Skeletal muscle tissue (tissue), 4 donors: ENCODE measurements around the gene LCP1. TPM values are rescaled to one million over a fixed set of nuclear protein-coding genes. Genes with fewer than 3 reads are reported as not detected.
"Not testable (repeated sequence)": the region's sequence is repeated elsewhere in the genome, so short reads cannot be mapped to it uniquely, and the experiment has no call there.

ENCODE experiments used
- H3K27ac ChIP-seq: one replicate; pipeline ENCODE4 v1.7.0; 2013; ENCODE audit warnings: mild to moderate bottlenecking, low read depth, low read length, inconsistent platforms
- H3K27me3 ChIP-seq, 3 donors: one replicate each; pipeline ENCODE4 v1.7.0; 2013; ENCODE audit warnings: low read length in 3 of 3; ENCODE audit not compliant: control insufficient read depth in 3 of 3, insufficient read depth in 3 of 3
- H3K36me3 ChIP-seq, 3 donors: one replicate each; pipeline ENCODE4 v1.7.0; 2013; ENCODE audit warnings: low read length in 3 of 3; ENCODE audit not compliant: control insufficient read depth in 3 of 3, insufficient read depth in 3 of 3
- H3K4me1 ChIP-seq, 3 donors: one replicate each; pipeline ENCODE4 v1.7.0; 2013; ENCODE audit warnings: low read length in 3 of 3, mild to moderate bottlenecking in 3 of 3; ENCODE audit not compliant: control insufficient read depth in 3 of 3, insufficient read depth in 3 of 3
- H3K4me3 ChIP-seq, 3 donors: one replicate each; pipeline ENCODE4 v1.7.0; 2013; ENCODE audit warnings: low read length in 3 of 3
- H3K9ac ChIP-seq, 3 donors: one replicate each; pipeline ENCODE4 v1.7.0; 2013; ENCODE audit warnings: low read length in 3 of 3, mild to moderate bottlenecking in 3 of 3, moderate library complexity in 2 of 3, low read depth in 1 of 3
- H3K9me3 ChIP-seq, 3 donors: one replicate each; pipeline ENCODE4 v1.7.0; 2013; ENCODE audit warnings: low read length in 3 of 3; ENCODE audit not compliant: control insufficient read depth in 3 of 3
- total RNA-seq: library from RNA; depleted of rRNA; stranded (reverse); fragments of >200 nt; gene quantifications from one replicate; pipeline ENCODE4 v1.2.3, GENCODE V29; 2014
- donor health status: Osteomylitis.

LCP1 gene
- total RNA-seq, result 25.6 TPM

GRCh38 chr13:46181840-46182490 is at the start of gene LCP1:
Gene LCP1, minus strand, starts transcription at chr13:46182177. Its CDS starts 22,515 bp downstream, at chr13:46159662.
- Histone ChIP-seq H3K36me3 (no peaks in the 10 kb centered on the region), H3K27me3 (no peaks in the 10 kb centered on the region), H3K9me3 (no peaks in the 10 kb centered on the region), H3K4me1 (no peaks in the 10 kb centered on the region), H3K4me3 (peak within 1 kb of the TSS in 1 of 3 donors; percentile 33), H3K9ac (no peak within 1 kb of the TSS), H3K27ac (no peak within 1 kb of the TSS)

- H3K27me3 ChIP-seq, result peaks cover 0 to 2% (median 0%) of the 10 kb centered on the region in 3 donors
- H3K27ac ChIP-seq, result no peak overlapping the region
- peaks cover 0 to 5% (median 0%) of the 10 kb centered on the region in 3 donors for H3K9me3 ChIP-seq
- H3K9ac ChIP-seq, result no peak overlapping the region
- no peaks in the 10 kb centered on the region for H3K4me1 ChIP-seq
- H3K4me3 ChIP-seq, result no peak overlapping the region
- no peaks in the 10 kb centered on the region for H3K36me3 ChIP-seq
Measured at GRCh38 chr13:46229251-46229650, 47.3 kb upstream of the LCP1 start.

- H3K27ac ChIP-seq, H3K4me1 ChIP-seq: not testable (repeated sequence)
Measured at GRCh38 chr13:46220234-46220633, 38.3 kb upstream of the LCP1 start.

GRCh38 chr13:46214741-46215140 is 32.8 kb upstream of the LCP1 start:
- H3K9me3 ChIP-seq, H3K4me3 ChIP-seq, H3K9ac ChIP-seq, H3K4me1 ChIP-seq, H3K27ac ChIP-seq, H3K27me3 ChIP-seq, H3K36me3 ChIP-seq: not testable (repeated sequence)

More at GRCh38 chr13:46220234-46220633, 38.3 kb upstream of the LCP1 start:
- not testable (repeated sequence) for H3K27me3 ChIP-seq, H3K4me3 ChIP-seq, H3K36me3 ChIP-seq, H3K9me3 ChIP-seq, H3K9ac ChIP-seq

GRCh38 chr13:46213242-46213641 is 31.3 kb upstream of the LCP1 start:
- Histone ChIP-seq H3K27me3 (peaks cover 0 to 2% (median 0%) of the 10 kb centered on the region in 3 donors), H3K9ac (no peak overlapping the region), H3K27ac (no peak overlapping the region), H3K4me1 (peaks cover 4 to 9% (median 4%) of the 10 kb centered on the region in 3 donors), H3K4me3 (no peak overlapping the region), H3K9me3 (no peaks in the 10 kb centered on the region), H3K36me3 (no peaks in the 10 kb centered on the region)

- Histone ChIP-seq H3K9me3 (no peaks in the 10 kb centered on the region), H3K9ac (peak within 1 kb of the TSS; percentile 56 to 74 (median 72)), H3K4me3 (peak within 1 kb of the TSS; percentile 65 to 78 (median 71)), H3K4me1 (peaks cover 4 to 9% (median 4%) of the 10 kb centered on the region in 3 donors), H3K27me3 (peaks cover 0 to 2% (median 0%) of the 10 kb centered on the region in 3 donors), H3K36me3 (no peaks in the 10 kb centered on the region), H3K27ac (no peak within 1 kb of the TSS)
Measured at GRCh38 chr13:46211483-46212351, 29.7 kb upstream of the LCP1 start, which contains the start of gene LRRC63. Gene LRRC63, plus strand, starts transcription at chr13:46211928. Its CDS starts 1,107 bp downstream, at chr13:46213035.

- no peak overlapping the region for H3K27ac ChIP-seq
- H3K27me3 ChIP-seq, result peaks cover 0 to 2% (median 0%) of the 10 kb centered on the region in 3 donors
- peak overlapping the region in 2 of 3 donors; percentile 56 to 74 for H3K9ac ChIP-seq
Measured at GRCh38 chr13:46211116-46211482, 29.1 kb upstream of the LCP1 start.

GRCh38 chr13:46210362-46211083 is 28.5 kb upstream of the LCP1 start:
- Histone ChIP-seq H3K4me1 (peaks cover 4 to 9% (median 4%) of the 10 kb centered on the region in 3 donors), H3K27ac (no peak overlapping the region), H3K9ac (peak overlapping the region in 1 of 3 donors; percentile 56), H3K9me3 (no peaks in the 10 kb centered on the region), H3K36me3 (no peaks in the 10 kb centered on the region), H3K4me3 (peak overlapping the region in 1 of 3 donors; percentile 64), H3K27me3 (peaks cover 0 to 2% (median 0%) of the 10 kb centered on the region in 3 donors)

More at GRCh38 chr13:46211116-46211482, 29.1 kb upstream of the LCP1 start:
- H3K4me3 ChIP-seq, result peak overlapping the region; percentile 64 to 78 (median 71)
- H3K4me1 ChIP-seq, result peaks cover 4 to 9% (median 4%) of the 10 kb centered on the region in 3 donors
- H3K36me3 ChIP-seq, result no peaks in the 10 kb centered on the region
- H3K9me3 ChIP-seq, result no peaks in the 10 kb centered on the region

- Histone ChIP-seq H3K9me3 (no peaks in the 10 kb centered on the region), H3K4me1 (peaks cover 4 to 9% (median 4%) of the 10 kb centered on the region in 3 donors), H3K9ac (no peak overlapping the region), H3K27ac (no peak overlapping the region), H3K27me3 (peaks cover 0 to 2% (median 0%) of the 10 kb centered on the region in 3 donors), H3K4me3 (no peak overlapping the region), H3K36me3 (no peaks in the 10 kb centered on the region)
Measured at GRCh38 chr13:46207828-46208227, 25.9 kb upstream of the LCP1 start.
